Stimulated activated CD4-positive, alpha-beta T cell treated with anti-CD3 and anti-CD28 coated beads, Interleukin-15, amount 100 ng/mL, for 48 hours (primary cell): ENCODE results near the gene RSBN1.
"Not testable (repeated sequence)": the region's sequence is repeated elsewhere in the genome, so short reads cannot be mapped to it uniquely, and the experiment has no call there.

Source experiments
- DNase-seq, 2 donors: peaks; one replicate each; pipeline ENCODE4 v3.0.0-alpha.2; 2020; ENCODE audit warnings: low read depth in 2 of 2

Gene RSBN1

DNA sequence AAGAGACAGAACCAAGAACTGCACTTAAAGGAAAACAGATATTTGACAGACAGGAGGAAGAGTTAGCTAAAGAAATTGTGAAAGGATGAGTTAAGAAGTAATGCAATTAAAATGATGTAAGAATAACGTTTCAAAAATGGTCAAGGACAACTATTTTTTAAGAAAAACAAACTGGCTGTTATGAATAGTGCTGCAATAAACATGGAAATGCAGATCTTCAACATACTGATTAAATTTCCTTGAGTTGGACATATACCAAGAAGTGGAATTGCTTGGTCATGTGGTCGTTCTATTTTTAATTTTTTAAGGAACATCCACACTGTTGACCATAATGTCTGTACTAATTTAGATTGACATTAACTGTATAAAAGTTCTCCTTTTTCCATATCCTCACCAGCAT lies 29.9 kb downstream of the RSBN1 start:
- no peak for DNase-seq

DNA sequence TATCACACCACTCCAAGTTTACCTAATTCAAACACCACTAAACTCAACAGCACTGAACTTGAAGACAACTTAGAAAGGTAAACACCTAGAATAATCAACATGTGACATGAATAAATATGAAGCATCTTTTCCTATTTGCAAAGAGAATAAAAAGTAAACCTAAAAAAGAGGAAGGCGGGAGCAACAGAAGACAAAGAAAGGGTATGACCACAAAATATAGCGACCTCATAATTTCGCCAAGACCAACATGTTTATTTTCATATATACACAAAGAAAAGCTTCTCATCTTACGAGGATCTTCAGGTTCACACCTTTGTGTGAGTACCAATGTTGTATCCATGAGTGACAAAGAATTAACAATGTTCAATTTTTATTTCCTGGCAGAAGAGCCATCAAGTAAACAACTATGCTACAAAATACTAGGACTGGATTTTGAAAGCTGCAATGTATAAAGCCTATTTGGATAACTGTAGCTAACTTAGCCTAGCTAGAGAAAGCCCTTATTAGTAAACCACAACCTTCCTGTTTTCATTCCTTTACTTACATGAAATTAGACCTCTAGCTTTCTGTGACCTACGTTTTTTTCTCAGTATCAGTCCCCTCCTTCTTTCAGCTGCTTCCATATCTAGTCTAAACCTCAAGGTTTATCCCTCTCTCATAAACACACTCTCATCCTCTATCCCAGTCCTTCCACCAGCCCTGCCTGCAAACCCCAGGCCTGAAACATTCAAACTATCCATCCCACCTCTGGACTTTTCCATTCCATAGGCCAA lies 31.7 kb downstream of the RSBN1 start:
- DNase-seq: no peak

DNA sequence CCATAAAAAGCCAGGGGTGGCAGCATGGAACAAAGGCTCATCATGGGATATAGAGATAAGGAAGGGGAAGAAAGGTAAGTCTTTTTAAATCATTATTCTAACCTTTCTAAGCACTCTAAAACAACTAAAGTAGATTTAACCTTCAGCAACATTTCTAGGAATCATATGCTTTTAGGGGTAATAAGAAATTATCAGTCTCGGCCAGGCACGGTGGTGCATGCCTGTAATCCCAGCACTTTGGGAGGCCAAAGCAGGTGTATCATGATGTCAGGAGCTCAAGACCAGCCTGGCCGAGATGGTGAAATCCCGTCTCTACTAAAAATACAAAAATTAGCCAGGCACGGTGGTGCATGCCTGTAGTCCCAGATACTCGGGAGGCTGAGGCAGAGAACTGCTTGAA lies 32.7 kb downstream of the RSBN1 start:
- DNase-seq: no peak

DNA sequence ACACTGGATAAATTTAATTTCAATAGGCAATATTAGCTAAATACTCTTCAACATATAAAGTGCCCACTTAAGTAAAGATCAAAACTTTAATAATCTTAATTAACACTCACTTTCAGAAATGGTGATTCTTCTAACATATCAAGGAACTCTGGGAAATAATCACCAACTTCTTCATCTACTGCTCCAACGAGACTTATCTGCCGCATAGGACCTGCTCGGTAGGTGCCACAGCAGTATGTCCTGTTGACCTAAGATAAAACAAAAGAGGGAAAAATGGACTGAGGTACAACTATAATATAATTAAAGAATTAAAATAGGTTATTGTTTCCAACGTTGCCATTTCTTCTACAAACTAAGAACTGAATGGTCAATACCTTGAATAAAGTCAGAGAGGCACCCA lies 34.7 kb downstream of the RSBN1 start:
- no peak for DNase-seq

DNA sequence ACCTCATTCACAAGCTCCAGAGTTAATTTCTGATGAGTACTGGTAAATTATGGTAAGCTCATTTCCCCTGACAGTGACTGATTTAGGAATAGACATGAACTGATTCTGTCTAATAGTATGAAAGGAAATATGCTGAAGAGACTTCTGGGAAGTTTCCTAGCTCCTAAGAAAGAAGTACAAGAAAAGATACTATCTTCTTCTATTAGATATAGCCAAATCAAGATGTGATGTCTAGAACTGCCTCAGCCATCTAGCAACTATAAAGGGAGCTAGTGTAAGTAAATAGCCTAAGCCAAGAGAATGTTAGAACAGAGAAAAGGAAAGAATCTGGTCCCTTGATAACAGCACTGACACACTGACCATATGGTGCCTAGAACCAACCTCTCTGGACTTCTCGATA lies 42.2 kb downstream of the RSBN1 start:
- DNase-seq: no peak

DNA sequence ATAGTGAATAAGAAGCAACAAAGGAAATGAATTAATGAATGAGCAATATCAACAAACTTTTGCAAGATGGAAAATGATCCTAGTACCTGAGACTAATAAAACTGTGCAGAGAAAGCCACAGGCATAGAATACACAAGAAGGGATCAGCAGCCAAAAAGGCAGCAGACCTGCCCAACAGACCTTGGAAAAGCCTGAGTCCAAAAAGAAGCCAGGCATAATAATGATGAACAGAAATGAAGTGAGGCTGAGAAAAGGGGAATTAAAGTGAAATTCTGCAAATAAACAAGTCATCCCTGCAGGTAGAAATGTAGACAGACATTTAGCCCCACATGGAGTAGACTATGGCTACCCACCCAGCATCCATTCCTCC lies 42.7 kb downstream of the RSBN1 start:
- no peak for DNase-seq

DNA sequence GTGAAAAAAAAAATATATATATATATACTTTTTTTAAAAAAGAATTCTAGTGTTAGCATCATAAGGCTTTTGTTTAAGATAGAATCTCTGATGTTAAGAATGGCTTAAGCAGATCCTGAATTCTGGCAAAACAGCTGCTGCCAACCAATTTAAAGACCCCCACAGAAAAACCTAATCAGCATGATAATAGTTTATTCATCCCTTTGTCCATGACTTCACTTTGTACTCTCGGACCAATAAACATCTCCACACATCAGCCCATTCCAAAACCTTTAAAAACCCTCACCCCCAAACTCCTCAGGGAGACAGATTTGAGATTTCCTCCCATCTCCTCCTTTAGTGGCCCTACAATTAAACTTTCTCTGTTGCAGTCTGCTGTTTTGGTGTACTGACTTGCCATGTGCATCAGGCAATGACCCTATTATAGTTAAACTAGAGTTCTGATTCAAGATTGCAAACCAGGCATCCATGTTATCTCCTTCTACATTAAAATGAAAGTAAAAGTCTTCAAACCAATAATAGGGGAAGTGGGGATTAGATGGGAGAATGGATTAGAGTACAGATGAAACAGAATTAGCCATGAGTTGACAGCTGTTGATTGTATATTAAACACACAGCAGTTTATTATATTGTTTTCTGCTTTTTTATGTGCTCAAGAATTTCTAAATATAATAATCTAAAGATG lies 43.2 kb downstream of the RSBN1 start:
- DNase-seq: no peak

DNA sequence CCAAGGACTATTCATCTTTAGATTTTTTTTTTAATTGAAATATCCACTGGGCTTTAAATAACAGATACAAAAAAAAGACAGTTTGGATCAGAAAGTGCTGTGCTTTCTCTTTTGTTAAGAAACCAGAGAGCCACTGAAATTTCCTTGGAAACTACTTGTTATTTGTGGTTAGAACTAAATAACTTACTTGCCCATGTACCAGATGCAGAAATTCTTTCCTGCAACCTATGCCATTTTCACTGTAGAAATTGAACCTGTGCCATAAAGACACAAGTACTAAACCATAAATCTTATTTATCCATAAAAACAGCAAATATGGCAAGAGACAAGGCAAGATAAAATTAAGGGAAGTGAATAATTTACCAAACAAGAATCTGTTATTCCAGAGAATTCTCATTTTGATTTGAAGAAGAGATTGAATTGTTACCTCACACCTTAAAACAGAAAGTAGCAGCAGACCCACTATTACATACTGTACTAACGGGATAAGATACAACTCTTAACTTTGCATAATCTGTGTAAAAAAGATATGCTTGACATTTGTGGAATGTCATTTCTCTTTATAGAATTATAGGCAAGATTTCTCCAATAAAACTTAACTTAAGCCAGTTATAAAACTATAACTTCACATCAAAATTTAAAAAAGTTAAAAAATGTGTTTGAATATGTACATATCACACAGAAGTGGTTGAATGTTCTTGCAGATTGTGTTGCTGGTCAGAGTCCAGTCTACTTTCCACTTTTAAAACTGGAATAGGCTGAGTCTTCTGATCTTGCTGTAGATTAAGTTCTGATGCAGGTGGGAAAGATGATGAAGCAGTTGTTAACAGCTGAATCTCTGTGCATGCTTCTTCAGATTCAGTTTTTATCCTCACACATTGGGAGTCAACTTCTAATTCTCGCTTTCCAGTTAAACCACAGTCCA lies 46.7 kb downstream of the RSBN1 start:
- DNase-seq: no peak

DNA sequence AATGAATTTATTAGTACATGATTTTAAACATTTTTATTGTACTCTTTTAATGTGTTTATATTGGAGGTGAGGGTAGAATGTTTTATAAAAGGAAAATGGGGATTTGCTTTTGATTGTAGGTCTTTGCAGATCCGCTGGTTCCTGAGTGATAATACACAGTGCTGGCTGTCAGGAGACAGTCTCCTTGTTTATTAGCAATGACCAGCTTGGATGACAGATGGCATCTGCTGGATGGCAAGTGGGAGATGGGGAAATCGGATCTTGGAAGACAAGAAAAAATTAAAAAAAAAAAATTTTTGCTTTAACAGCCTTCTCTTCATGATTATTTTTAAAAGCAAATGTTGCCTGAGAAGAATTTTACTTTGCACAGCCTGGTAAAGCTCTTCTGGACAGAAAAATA lies 48.6 kb downstream of the RSBN1 start:
- DNase-seq: no peak

DNA sequence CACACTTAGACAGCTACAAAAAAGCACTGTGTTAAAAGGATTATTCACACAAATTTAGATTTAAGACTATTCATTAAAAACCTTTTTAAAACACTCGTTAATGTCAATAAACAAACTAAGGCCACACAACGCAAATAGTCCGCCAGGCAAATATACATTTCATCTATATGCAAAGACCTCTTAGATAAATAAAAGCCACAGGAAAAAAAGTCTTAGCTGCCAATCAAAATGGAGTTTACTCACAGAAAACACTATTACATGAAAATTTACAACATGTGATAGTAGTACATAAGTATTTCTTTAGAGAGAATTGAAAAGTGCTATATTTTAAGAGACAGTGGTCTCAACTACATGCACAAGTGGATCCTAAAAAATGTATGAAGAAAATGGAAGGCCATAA lies 50.3 kb downstream of the RSBN1 start:
- DNase-seq: no peak

DNA sequence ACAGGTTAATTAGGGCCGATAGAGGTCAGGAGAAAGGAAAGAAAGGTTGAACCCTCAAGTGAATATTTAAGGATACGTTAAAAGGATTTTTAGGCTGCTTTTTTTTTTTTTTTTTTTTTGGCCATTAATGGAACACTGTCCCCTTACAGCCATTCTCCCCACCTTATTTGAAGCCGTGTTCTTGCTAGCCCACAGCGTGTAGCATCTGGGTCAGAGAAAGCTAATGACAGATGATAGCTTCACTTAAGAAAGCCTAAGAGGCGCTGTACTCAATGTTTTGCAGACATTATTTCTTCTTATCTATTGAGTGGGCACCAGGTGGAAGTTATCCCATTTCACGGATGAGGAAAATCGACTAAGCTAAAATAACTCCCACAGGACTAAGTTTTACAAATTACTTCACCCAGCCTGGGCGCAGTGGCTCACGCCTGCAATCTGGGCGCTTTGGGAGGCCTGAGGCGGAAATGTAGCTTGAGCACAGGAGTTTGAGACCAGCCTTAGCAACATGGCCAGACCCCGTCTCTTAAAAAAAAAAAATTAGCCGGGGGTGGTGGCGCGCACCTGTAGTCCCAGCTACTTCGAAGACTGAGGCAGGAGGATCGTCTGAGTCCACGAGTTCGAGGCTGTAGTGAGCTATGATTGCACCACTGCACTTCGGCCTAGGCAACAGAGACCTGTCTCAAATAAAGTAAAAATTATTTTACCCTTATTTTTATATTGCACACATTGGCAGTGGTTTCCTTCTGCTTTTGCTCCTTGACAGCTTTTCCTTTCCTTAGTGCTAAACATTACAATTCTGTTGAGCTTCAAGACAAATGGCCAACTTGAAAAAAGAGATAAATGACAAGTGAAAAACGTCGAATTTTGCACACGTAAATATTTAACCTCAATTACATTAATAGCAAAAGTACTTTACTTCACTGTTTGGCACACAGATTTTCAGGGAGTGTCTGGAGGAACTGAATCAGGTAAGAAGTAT lies 51.9 kb downstream of the RSBN1 start:
- no peak for DNase-seq

DNA sequence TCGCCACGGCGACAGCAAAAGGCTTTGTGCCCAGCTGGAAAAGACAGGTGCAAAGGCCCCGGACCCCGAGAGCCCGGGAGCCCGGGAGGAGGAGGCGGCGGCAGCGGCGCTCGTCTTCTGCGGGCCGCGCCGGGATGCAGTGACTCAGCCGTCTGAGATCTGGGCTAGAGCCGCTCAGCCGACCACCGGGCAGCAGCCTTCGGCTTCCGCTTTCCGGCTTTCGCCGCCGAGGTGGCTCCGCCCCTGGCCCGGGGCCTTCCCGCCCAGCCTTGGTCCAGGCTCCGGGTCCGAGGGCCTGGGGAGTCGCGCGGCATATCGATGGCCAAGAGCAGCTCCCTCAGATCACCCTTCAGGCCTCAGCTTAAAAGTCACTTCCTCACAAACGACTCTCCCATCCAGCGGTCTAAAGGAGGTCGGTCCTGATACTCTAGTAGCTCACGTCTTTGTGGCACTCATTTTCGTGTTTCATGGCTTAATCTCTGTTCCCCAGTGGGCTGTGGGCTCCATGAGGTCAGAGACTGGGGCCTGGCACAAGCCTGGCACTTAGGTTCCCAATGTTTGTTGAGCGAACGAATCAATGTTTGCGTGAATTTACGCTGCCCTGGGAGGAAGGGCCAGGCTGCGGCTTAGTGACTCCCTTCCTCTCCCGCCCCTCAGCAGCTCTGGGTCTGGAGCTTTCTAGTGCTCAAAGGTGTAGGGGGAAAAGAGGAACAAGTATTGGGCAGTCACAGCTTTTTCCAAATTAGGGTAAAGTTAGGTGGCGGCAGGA lies 52.8 kb downstream of the RSBN1 start, which contains the start of gene PHTF1:
Gene PHTF1, minus strand, starts transcription at position 154 of the 769 bp plus-strand sequence. CDS start 783 bp downstream, outside the sequence.
- peak in 1 of 2 donors; percentile 44 for DNase-seq

DNA sequence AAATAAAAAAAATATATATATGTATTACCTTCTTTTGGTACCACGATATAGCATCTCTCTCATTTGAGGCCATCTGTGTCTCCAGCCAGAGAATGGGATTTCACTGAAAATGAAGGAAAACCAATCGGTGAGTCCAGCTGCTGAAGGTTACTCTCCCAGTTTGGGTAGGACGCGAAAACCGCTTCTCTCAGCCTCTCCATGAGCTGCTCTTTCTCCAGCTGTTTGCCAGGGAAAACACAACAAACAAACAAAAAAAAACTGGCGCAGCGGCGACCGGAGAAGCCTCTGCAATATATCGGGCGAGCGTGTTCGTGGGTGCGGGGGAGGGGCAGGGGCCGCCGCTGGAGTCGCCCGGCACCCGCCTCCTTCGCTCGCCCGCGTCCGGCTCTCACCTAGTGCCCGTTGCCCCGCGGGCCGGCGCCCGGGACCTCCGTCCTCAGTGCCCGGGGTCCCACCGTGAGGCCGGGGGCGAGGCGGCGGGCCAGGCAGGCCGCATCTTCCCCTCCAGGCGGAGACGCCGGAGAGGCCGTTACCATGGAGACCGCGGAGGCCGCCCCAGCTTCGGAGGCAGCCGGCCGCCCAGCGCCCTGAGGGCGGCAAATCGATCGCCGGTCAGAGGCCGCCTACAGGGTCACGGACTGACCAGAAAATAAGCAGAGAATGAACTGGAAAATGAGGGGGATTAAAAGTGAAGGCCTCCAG lies 53.5 kb downstream of the RSBN1 start:
- DNase-seq: peak; percentile 43 to 44

DNA sequence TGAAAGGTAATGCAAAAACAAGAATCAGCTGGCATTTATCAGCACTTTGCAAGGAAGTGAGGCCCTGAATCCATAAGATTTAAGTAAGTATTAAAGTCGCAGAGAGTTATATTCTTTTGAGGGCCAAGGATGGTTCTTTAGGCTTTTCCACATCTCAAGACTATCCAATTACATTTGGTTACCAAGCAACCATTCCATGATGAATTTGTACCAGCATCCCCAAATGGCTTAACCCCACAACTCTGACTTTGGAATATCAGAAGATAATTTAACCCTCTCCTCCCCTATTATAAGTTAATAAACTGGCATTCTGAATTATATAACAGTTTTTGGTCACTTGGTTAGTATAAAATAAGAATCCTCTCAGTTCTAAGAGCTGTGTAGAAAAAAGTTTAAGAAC lies 55.8 kb downstream of the RSBN1 start:
- DNase-seq: no peak

DNA sequence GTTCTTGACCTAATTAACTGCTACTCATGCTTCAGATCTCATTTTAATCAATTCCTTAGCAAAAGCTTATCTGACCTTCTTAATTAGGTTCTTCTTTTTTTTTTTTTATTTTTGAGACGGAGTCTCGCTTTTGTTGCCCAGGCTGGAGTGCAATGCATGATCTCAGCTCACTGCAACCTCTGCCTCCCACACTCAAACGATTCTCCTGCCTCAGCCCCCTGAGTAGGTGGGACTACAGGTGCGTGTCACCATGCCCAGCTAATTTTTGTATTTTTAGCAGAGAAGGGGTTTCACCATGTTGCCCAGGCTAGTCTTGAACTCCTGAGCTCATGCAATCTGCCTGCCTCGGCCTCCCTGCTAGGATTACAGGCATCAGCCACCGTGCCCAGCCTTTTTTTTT lies 58.9 kb downstream of the RSBN1 start:
- DNase-seq: not testable (repeated sequence)

DNA sequence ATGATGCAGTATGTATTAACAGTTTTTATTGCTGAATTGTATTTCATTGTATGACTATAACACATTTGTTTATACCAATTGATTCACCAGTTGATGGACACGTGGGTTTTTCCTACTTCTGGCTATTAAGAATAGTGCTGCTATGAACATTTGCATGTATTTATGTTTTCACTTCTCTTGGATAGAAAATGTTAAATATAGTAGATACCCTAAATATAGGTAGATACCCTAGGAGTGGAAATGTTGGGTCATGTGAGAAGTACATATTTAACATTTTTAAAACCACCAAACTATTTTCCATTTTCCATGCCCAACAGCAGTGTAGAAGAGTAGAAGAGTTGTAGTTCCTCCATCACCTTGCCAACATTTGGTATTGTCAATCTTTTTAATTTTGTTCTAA lies 60.8 kb downstream of the RSBN1 start:
- no peak for DNase-seq

DNA sequence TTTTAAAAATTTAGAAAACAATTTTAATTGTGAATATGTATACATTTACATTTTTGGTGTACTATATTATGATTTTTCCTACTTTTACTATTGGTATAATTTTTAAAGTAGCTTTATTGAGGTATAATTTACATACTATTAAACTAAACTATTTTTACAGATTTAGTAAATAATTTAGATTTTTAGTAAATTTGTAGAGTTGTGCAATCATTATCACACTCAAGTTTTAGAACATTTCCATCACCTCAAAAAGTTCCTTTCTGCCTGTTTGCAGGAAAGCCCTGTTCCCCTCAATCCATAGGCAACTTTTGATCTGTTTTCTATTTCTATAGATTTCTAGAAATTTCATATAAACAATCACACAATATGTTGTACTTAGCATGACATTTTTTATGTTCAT lies 61.2 kb downstream of the RSBN1 start:
- DNase-seq: no peak

DNA sequence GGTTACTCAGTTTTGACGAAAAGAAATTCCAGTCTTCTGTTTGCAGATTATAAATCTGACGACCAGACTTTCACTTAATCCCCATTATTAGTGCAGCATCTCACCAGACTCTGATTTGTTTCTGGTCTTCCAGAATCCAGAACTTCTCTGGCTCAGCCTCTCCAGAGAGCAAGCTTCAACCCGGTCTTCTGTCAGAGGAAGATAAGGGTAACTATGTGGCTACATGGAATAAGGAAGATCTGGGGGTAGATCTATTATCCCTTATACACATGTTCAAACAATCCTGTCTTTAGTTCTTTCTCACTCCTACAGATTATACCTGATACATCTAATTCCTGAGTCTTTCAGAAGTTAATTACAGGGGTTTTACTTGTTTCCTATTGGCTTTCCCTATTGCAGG lies 62.9 kb downstream of the RSBN1 start:
- no peak for DNase-seq

DNA sequence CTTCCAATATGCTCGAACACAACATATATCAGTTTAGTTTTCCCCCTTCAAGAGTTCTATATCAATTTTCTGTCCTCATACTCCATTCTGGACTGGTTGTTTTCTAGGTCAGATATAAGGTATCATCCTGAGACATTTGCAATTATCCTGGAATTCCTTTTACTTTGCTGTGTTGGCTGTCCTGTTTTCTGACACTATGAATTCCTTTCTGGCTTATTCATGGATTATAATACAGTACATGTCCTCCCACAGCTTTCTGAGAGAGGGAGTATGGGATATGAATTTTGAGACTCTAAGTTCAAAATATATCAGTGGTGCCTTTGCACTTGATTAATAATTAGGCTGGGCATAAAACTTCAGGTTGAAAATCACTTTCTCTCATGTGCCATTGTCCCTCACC lies 64.9 kb downstream of the RSBN1 start:
- no peak for DNase-seq

DNA sequence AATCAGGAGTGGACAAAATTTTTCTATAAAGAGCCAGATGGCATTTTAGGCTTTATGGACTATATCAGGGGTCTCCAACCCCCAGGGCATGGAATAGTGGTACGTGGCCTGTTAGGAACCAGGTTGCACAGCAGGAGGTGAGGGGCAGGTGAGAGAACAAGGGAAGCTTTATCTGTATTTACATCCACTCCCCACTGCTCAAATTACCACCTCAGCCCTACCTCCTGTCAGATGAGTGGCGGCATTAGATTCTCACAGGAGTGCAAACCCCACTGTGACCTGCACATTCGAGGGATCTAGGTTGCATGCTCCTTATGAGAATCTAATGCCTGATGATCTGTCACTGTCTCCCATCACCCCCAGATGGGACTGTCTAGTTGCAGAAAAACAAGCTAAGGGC lies 66.9 kb downstream of the RSBN1 start:
- DNase-seq: no peak
